22Rv1 (cell line): Measurements from ENCODE around the gene MGAT1.

ENCODE experiments used
- ZFX ChIP-seq: fragments of 450-650 bp; IDR thresholded peaks from 2 replicates; pipeline ENCODE4 v1.6.1; 2017; ENCODE audit warnings: antibody characterized with exemption, borderline replicate concordance
- TF ChIP-seq, protein P1 (sequence below): fragments of 450-650 bp; IDR thresholded peaks from 2 replicates; pipeline ENCODE4 v1.5.1; 2017; ENCODE audit warnings: mild to moderate bottlenecking

DNA sequence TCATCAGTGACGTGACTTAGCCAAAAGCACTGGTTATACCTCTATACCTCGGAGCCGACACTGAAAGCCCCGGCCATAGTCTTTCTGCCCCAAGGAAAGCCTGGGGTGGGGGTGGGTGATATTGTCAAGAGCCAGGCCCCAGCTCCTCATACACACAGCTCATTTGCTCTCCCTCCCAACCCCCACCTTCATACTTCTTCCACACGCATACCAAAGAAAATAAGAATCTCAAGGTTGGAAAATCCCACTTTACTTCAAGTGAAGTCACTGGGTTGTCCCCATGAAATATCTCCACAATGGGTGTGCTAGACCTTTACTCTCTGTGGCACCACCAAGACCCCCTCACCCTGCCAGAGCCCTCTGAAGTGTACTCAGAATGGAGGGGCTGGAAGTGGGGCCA, 27.1 kb upstream of the MGAT1 start:
- TF ChIP-seq, protein P1, sequence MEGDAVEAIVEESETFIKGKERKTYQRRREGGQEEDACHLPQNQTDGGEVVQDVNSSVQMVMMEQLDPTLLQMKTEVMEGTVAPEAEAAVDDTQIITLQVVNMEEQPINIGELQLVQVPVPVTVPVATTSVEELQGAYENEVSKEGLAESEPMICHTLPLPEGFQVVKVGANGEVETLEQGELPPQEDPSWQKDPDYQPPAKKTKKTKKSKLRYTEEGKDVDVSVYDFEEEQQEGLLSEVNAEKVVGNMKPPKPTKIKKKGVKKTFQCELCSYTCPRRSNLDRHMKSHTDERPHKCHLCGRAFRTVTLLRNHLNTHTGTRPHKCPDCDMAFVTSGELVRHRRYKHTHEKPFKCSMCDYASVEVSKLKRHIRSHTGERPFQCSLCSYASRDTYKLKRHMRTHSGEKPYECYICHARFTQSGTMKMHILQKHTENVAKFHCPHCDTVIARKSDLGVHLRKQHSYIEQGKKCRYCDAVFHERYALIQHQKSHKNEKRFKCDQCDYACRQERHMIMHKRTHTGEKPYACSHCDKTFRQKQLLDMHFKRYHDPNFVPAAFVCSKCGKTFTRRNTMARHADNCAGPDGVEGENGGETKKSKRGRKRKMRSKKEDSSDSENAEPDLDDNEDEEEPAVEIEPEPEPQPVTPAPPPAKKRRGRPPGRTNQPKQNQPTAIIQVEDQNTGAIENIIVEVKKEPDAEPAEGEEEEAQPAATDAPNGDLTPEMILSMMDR: no peak
- TF ChIP-seq ZFX: no peak
